DOHH2 (cell line): ENCODE data around the gene POLR3F.

Experiments
- CTCF ChIP-seq: fragments of 200-600 bp; sonication (generic); IDR thresholded peaks from one replicate; pipeline ENCODE4 v1.5.1; 2014; ENCODE audit warnings: antibody characterized with exemption, mild to moderate bottlenecking, low read depth, low read length; ENCODE audit not compliant: poor library complexity, severe bottlenecking
- EZH2phosphoT487 ChIP-seq: fragments of 200-600 bp; sonication (generic); IDR thresholded peaks from 2 replicates; pipeline ENCODE4 v1.6.1; 2017; ENCODE audit warnings: borderline replicate concordance, mild to moderate bottlenecking, antibody characterized with exemption, low read length, moderate library complexity, mixed read lengths

- TF ChIP-seq CTCF (no peak), EZH2phosphoT487 (no peak)
These were observed 44.4 kb downstream of the POLR3F start for GRCh38 chr20:18511571-18511970.
